GM21526 (cell line): Measurements from ENCODE around the gene GRK6.

Experiments
- ATAC-seq: cut with Tn5 transposase; IDR thresholded peaks from one replicate; pipeline ENCODE4 v1.9.1; 2021; ENCODE audit warnings: moderate library complexity; ENCODE audit not compliant: unreplicated experiment, low FRiP score

Gene GRK6

DNA sequence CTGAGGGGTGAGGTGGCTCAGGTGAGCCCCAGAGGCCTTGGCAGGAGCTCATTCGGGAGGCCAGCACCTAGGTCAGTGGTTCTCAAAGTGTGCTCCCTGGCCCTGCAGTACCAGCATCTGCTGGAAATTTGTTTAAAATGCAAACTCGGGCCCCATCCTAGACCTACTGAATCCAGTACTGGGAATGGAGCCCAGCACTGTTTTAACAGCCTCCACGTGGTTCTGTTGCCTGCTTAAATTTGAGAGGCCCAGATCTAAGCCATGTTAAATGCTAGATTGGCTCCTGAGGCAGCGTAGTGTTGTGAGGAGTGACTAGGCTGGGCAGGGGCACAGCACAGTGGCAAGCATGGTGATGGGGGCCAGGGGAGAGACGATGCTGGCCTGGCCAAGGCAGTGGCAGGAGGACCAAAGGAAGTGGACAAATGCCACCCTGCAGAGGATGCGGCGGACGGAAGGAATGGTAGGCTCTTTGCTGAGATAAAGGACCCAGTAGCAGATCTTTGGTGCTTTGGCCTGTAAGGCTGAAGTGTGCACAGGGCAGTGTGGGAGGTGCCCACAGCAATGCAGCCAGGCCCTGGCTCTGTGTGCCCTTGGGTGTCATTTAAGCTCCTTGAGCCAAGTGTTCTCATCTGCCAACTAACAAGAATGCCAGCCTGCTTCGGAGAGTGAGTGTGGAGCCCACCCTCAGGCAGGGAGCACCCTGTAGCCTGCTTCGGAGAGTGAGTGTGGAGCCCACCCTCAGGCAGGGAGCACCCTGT, 24.4 kb downstream of the GRK6 start:
- no peak for ATAC-seq

DNA sequence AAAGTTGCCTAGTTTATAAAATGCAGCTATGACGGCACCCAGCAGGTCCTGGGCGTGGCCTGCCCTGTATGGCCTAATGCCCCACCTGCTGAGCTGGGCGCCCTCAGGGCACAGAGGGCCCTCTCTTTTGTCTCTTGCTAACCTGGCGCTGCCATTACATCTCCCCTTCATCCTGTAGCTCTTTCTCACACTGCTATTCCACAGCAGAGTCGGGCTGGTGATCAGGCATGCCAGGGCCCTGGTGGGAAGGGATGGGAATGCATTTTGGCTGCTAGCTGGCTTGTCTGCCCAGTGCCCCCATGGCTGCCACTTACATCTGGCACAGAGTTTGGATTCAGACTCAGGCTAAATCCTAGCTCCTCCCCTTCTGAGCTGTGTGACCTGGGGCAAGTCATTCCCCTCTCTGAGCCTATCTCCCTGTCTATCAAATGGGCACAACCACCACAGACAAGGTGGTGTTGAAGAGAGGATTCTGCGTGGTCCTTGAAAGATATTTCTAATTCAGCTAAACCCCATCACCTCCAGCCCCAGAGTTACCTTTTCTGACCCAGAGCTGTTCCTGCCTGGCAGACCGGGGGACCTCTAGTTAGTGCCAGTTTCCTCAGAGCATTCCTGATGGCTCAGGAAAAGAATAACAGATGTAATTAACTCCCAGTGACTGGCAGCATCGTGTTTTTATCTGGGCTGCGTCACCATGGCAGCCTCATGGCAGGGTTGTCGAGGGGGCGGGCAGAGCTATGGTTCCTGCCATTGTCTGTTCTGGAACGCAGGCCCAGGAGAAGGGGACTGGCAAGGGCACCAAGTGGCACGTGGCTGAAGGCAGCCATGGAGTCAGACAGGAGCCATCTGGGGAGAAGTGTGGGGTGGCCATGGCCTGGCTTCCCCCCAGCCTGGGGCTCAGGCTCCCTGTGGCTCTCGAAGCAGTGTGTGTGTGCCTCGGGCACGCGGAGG, 26.5 kb downstream of the GRK6 start:
- ATAC-seq = no peak

DNA sequence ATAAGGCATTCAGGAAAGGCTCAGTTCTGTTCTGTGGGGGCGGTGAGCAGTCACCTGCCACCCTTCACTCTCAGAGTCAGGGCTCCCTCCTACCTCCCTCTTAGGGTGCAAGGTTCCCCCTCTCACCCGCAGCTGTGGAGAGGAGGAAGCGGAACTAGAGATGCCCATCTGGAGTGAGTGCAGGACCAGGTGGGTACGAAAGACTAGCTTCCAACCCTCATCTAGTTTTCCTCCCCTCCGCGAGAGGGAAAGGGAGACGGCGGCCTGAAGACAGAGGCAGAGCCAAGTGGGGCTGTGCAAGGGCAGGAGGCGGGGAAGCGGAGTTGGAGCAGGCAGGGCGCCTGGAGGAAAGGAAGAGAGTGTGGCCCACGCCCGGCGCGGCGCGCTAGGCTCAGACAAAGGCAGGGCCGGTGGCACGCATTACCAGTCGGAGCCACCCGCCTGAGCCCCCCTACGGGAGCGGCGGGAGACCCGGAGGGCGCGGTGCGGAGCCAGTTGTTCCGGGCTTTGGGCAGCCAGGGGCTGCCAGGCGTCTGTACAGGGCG, 27.4 kb downstream of the GRK6 start:
- peak; percentile 5 for ATAC-seq

DNA sequence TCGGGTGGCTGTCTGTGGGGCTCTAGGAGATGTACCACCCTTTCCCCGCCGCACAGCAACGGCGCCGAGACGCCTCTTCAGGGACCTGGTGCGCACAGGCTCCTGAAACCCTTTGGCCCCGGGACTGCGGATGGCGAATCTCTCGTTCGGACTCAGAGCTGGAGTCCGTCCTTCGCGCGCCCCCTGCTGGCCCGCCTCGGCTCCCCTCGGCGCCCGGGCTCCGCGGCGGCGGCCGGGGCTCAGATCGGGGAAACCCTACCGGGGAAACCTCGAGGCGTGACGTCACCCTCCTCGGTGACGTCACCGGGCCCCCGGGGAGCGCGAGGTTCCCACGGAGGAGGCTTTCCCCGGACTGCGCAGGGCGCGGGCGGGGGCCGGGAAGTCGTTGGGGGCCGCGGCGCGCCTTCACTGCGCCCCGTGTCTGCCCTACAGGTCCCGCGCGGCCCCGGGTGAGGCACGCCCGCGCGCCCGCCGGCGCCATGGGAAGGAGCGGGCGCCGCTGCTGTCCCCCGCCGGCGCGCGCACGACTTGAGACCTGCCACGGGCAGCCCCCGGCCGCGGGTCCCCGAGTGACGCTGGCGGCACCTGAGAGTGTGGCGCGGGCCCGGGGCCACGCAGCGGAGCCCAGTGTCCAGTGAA, 28.0 kb downstream of the GRK6 start:
- ATAC-seq = peak; percentile 42

DNA sequence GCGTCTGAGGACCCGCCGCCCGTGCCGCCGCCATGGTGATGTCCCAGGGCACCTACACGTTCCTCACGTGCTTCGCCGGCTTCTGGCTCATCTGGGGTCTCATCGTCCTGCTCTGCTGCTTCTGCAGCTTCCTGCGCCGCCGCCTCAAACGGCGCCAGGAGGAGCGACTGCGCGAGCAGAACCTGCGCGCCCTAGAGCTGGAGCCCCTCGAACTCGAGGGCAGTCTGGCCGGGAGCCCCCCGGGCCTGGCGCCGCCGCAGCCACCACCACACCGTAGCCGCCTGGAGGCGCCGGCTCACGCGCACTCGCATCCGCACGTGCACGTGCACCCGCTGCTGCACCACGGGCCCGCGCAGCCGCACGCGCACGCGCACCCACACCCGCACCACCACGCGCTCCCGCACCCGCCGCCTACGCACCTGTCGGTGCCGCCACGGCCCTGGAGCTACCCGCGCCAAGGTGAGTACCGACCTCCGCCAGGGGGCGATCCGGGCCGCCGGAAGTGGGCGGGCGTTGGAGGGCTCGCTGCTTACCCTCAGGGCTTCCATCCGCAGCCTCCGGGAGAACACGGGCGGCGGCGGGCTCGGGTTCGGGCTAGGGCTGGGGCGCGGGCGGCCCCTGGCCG, 28.7 kb downstream of the GRK6 start:
- peak; percentile 49 for ATAC-seq

DNA sequence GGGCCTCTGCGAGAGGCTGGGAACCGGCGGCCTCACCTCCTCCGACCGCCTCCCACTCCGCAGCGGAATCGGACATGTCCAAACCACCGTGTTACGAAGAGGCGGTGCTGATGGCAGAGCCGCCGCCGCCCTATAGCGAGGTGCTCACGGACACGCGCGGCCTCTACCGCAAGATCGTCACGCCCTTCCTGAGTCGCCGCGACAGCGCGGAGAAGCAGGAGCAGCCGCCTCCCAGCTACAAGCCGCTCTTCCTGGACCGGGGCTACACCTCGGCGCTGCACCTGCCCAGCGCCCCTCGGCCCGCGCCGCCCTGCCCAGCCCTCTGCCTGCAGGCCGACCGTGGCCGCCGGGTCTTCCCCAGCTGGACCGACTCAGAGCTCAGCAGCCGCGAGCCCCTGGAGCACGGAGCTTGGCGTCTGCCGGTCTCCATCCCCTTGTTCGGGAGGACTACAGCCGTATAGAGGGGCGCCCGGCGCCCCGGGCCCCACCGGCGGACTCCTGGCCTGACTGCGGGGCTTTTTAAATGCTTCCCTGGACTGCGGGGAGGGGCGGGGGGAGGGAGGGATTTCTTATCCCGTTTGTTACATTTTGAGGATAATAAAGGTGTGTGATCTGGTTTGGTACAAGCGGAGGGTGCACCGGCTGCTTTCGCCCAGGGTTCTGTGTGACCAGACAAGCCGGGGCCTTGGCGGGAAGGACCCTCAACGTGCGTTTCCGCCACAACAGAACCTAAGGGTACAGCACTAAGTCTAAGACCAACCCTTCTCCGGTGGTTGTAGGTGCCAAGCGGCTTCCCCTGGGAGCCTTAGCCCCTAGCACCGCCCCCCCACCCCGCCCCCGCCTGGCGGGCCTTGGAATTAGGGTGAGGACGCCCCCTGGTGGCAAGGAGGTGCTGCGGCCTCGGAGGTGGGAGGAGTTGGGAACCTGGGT, 29.4 kb downstream of the GRK6 start:
- ATAC-seq = peak; percentile 12

DNA sequence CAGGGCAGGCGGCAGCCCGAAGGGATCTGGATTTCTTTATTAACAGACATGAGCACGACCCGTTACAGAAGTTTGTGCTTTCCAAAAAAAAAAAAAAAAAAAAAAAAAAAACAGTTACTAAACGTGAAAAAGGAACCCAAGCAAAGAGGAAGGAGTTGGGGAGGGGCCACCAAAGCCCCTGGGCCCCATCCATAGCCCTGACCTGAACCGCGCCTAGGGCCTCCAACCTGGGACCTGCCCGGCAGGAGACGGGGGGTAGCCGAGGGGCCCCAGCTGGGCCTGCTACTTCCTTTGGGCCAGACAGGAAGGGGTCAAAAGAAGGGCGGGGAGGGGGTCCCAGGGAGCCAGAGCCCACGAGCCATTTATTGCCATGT, 30.1 kb downstream of the GRK6 start:
- ATAC-seq = no peak

DNA sequence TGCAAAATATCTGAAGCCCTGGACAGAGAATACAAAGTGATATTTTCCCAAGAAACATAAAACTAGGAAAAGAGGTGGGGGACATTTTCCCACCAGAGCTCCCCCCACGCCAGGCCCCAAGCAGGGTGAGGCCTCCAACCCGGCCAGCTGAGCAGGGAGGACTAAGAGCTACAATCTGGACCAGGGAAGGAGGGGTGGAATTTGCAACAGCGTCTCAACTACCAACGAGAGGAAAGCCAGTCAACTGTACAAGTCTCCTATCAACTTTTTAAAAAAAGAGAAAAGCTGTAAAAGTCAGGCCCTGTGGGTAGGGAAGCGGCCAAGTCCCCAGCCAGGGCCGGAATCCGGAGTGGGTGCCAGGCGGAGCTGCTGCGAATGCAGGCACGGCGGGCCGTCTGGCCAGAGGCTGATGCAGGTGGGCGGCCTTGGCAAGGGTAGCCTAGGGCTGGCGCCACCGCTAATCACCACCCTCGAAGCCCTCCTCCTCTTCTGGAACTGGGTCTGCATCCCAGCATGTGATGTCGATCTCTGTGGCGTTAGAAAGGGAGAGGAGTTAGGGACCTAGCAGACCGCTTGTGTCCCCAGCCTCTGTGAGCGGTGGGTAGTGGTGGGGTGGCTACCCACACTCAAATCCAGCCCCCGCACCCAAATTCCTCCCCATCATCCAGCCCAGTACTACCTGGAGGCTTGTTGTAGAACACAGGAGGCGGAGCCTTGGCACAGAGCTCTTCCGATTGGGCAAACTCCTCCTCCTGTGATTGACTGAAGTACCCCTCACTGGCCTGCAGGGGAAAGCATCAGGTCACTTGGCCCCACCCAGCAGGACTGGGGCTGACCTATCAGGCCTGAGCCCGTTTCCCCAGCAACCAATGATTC, 30.7 kb downstream of the GRK6 start:
- ATAC-seq = peak; percentile 30

DNA sequence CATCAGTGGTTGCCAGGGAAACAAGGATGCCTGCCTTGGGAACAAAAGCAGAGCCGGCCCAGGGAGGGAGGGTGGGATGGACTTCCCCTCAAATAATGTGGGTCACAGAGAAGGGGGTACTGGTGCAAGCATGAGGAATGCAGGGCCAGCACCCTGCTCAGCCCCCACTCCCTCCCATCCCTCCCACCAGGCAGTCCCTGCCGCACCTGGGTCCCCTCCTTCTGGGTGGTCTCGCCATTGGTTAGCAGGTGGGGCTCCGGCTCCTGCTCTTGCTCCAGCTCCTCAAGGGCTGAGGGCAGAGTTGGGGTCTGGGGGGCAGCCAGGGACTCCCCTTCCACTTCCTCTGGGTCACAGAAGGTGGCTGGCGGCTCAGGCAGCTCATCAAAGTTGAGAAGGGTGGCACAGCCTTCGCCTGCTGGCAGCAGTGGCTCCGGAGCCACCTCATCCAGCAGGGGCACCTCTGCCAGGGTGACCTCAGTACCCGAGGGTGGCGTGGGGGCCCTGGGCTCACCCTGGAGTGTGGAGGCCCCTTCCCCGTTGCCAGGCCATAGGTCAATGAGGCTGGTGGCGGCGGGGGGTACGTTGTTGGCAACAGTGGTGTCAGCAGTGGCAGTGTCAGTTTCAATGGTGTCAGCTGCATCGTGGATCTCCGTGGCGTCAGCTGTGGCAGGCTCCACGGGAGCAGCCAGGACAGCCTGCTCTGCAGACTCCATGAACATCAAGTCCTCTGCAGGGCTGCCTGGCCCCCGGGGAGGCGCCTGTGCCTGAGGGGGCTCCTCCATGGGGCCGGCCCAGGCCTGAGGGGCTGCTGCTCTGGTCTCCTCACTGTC, 31.6 kb downstream of the GRK6 start:
- no peak for ATAC-seq

DNA sequence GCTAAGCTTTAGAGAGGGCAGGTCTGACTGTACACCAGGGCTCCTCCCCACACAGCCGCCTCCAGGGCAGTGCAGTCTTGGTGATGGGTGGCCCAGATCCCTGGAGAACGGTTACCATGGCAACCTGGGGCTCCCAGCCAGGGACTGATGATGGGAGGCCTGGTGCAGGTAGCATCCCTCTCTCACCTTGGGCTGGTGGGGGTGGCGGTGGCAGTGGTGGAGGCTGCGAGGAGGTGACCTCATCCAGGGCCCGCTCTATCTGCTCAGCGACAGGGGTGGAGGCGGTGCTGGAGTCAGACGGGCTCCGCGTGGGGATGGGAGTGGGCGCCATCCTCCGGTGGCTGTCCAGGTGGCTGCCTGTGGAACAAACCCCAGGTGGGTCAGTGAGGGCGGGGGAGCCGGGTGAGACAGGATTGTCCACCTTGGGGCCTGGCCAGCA, 32.5 kb downstream of the GRK6 start:
- ATAC-seq = no peak

DNA sequence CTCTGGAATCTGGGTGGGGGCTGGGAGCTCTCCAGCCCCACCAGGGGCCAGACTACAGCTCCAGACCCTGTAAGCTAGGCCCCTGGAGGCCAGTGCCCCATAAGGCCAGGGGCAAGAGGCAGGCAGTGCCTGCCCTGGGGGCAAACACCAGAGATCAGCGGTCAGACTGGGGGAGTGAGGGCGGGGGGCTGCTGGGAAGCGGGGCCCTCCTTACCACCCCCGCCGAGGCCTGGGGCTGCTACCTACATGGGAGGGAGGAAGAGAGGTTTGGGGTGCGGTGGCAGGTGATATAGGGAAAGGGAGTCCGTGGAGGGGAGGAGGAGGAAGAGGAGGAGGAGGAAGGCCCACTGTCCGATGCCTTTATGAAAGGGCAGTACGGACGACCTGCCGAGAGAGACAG, 32.9 kb downstream of the GRK6 start:
- no peak for ATAC-seq

DNA sequence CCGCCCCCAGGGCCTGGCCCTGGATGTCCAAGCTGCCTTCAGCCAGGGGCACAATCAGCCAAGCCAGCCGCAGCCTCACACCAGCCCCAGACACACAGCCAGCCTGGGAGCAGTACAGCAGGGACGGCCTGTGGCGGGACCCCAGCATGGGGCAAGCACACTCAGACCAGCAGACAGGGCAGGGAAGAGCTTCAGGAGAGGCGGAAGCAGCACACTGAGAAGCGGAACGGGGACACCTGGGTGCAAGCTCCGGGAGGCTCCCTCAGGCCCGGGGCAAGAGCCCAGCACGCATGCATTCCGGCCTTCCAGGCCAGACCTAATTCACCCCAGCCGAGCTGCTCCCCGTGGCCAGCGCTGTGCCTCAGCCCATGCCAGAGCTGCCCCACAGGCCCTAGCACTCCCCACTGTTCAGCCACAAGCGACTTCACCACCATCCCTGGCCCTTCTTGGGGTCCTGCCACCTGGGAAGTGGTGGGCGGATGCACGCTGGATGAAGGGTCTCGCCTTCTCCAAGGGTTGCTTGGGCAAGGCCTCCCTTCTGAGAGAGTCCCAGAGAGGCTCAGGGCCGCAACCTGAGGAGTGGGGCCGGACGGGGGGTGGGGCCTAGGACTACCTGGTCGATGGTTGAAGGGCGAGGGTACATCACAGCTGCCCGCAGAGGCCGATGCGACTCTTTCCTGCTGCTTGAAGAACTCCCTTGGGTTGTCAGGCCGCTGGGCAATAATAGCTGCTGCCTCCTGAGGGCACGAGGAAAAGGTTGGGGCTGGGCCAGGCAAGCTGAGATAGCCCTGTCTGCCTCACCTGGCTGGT, 33.5 kb downstream of the GRK6 start:
- no peak for ATAC-seq

DNA sequence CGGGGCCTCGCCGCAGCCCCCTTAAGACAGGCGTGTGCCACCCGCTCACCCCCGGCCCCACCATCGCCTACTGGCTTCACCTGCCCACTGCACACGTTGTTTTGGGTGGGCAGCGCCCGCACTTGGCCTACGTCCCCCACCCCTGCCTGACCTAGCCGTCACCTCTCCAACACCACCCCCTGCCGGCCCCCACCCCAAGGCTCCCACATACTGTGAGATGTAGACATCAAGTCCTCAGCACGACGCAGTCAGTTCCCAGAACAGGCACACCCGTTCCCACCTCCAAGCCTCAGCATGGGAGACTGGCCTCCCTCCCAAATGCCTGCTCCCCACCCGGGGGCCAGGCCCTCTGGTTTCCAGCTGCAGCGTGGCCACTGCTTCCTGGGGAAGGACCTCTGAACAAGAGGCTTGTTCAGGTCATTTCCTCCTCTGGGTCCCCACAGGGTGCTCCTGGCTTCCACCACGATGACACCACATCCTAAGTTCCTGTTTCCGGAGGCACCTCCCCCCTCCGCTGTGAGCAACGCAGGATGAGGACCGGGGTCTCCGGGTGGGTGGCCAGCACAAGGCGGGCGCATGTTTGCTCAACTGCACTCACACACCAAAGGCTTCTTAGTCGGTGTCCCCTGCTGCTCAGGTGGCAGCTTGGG, 35.7 kb downstream of the GRK6 start:
- no peak for ATAC-seq

DNA sequence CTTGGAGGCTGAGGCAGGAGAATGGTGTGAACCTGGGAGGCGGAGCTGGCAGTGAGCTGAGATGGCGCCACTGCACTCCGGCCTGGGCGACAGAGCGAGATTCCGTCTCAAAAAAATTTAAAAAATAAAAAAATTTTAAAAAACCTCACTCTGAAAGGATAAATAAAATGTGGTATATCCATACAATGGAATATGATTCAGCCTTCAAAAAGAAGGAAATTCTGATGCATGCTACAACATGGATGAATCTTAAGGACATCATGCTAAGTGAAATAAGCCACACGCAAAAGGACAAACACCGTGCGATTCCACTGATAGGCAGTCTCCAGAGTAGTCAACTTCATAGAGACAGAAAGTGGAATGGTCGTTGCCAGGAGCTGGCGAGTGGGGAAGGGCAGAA, 38.6 kb downstream of the GRK6 start:
- ATAC-seq = no peak

DNA sequence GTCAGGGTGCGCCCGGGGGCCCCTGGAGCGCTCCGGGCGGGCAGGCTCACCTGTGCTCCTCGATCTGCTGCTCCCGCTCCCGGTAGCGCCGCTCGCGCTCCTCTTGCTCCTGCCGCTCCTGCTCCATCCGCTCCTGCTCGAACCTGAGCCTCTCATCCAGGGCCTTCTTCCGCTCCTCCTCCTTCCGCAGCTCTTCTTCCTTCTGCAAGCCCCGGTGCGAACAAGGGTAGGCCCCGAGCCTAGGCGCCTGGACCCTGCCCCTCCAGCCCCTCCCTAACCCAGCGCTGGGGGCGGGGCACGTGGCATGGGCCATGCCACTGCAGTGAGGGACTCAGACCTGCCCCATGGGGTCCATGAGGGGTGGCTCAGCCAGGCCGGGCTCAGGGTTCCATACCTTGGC, 40.4 kb downstream of the GRK6 start:
- ATAC-seq = no peak

DNA sequence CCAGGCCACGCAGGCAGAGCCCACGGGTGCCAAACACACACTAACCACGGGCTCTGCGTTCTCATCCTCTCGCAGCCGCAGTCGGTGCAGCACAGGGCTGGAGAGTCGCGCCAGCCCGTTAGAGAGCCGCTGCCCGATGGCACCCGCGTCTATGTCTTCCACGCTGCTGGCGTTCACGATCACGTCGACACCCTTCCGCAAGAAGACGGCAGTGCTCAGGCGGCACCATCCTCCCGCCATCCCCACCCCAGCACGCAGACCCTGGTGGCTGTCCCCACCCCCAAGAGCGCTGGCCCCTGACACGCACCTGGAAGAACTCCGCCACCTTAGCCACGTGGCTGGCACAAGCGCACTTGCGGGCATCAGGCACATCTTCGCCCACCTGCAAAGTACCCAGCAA, 41.0 kb downstream of the GRK6 start:
- no peak for ATAC-seq
